HS-5 (cell line): Measurements from ENCODE around the gene CYTH3.
"Not testable (repeated sequence)": the region's sequence is repeated elsewhere in the genome, so short reads cannot be mapped to it uniquely, and the experiment has no call there.

Experiments used
- DNase-seq: peaks from one replicate; pipeline ENCODE4 v3.0.0-alpha.2; 2012; ENCODE audit warnings: low read depth

Gene CYTH3

DNA sequence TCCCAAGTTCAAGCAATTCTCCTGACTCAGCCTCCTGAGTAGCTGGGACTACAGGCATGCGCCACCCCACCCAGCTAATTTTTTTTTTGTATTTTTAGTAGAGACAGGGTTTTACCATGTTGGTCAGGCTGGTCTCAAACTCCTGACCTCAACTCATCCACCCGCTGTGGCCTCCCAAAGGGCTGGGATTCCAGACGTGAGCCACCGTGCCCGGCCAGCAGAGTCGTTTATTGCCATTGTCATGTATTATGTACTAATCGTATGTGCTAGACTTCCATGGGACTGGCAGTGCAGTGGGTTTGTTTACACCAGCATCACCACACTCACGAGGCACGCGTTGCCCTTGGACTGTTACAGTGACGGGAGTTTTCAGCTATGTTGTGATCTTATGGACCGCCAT is 120.9 kb downstream of the CYTH3 start:
- not testable (repeated sequence) for DNase-seq

DNA sequence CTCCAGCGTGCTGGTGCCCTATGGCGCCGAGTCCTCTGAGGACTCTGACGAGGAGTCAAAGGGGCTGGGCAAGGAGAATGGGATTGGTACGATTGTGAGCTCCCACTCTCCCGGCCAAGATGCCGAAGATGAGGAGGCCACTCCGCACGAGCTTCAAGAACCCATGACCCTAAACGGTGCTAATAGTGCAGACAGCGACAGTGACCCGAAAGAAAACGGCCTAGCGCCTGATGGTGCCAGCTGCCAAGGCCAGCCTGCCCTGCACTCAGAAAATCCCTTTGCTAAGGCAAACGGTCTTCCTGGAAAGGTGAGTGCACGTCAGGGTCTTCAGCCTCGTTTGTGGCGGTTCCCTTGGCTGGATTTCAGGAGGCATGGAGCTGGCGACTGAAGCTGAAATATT is 122.4 kb downstream of the CYTH3 start:
- no peak for DNase-seq

DNA sequence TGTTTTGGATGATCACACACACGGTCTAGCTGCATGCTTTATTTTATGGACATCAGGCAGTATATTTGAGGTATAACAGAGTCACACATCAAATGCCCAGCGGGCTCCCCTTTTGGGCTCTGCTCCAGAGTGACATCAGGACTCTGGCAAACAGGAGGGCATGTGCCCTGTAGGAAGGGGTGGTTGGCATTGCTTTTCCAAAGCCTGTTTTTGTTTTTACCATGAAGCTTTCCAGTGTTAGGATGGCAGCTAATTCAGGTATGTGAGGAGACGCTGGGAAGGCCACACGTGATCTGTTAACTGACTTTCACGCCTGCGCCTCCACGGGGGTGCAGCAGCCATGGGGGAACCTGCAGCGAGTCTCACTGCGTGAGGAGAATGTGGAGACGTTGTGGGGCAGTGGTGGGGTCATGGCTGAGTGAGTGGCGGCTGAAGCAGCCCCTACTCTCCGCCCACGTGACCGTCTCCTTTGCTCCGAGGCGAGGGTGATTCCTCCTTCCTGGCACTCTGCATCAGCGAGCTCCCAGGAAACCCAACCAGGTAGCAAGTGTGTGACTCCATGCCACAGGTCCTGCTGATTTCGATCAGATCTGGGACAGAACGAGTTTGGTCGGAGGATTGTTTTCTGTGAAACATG is 123.6 kb downstream of the CYTH3 start:
- no peak for DNase-seq

DNA sequence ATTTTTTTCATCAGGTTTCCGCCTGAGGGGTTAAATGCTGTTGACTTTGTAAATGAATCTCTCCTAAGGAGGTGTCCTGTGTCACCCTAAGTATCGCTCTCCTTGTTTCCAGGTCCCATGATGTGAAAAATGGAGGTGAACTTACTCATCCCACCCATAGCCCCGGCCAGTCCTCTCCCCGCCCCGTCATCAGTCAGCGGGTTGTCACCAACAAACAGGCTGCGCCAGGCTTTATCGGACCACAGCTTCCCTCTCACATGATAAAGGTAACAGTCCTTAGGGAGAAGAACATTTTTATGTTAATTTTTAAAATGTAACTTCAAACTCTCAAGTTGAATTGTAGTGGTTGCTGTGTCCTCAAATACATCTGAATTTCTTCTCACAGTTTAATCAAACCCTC is 124.8 kb downstream of the CYTH3 start:
- no peak for DNase-seq

DNA sequence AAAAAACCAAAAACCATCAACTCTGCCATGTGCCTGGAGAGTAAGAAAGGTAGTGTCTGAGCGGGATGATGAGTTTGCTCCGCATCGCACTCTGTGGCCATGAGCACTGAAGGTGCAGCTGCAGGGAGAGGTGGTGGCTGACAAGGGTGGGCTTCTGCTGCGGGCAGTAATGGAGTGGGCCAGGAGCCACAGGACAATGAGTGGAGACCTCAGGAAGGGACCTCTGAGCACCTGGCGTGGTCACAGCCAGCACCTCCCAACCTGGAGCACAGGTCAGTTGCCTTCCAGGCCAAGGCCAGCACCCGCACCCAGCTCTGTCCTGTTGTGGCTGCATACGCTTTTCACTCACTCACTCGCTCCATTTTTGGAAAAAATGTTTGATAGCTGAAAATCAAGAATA is 125.8 kb downstream of the CYTH3 start:
- no peak for DNase-seq

DNA sequence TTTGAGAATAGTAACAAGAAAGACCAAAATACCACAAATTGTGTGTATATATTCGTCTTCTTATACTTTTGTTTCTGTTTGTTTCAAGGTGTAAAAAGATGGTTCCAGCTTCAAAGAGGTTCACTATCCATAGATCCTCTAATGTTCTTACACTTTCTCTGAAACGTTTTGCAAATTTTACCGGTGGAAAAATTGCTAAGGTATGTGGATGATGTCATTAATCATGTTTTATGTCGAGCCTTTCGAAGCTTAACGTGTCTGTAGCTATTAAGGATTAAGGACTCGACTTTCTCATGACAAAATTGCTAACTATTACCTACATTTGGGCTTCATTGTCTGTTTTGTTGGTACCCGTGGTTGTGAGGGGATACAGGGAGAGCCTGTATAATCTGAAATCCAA is 128.4 kb downstream of the CYTH3 start:
- DNase-seq: no peak

DNA sequence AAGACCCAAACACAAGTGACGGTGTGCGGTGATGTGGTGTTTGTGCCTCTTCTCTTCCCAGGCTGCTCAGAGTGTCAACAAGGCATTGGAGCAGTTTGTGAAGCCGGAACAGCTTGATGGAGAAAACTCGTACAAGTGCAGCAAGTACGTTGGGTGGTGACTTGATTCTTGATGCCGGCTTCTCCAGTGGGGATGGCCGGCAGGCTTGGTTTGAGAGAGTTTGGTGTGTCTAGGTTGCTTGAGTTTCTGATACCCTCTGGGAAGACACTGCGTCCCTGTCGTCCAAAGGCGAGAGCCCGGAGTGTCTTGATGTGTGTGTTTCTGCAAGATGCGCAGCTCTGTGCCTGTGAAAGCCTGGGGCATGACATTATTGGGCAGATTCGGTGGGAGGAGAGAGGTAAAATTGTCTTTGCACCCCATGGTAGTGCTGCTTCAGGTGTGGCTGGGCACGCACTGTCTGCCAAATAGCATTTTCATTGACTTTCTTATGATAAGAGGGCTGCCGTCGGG is 129.5 kb downstream of the CYTH3 start:
- DNase-seq: no peak

DNA sequence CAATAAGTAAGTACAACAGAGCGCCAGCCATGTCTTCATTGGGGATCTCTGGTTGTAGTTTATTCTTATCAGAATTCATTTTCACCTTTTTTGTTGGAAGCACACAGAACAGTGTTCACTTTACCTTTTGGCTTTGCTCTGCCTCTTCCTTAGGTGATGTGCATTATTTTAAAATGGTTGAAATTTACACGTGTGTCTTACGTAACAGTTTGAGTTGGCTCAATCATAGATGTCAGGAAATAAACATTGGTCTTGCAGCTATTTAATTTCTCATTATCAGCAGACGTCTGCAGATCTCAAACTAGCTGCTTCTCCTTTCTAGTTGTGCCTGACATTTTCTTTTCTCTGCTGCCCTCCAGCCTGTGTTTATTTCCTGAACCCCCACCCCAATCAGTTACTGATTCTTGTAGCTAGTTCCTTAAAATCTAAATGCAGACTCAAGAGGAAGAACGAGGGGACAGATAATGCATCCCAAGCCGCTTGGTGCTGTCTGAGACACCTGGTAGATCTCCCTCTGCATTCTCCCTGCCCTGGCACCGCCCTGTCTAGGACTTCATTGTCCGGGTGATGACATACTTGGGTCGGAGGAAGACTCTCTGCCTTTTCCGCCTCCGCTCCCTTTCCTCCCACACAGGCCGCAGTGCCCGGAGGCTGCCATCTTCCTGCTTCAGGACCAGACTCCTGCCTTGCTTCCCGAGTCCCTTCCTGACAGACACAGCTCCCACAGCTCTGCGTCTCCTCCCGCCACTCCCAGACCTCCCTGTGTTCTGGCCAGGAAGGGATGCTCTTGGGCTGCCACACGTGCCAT is 133.0 kb downstream of the CYTH3 start:
- no peak for DNase-seq

DNA sequence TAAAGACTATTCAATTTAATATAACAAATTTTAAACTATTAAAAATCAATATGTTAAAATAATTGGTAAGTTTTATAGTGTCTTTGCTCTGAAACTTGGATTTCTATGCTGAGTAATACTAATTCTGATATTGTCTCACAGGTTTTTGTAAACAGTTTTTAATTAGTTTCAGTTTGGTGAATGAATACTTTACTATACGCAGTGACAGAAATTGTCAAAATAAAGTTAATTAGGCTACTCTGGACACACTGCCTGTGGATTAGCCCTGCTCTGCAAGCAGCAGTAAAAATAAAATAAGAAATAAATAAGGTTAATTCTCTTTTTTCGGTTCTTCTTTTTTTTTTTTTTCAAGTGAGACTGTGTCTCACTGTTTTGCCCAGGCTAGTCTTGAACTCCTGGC is 135.9 kb downstream of the CYTH3 start:
- DNase-seq: no peak

DNA sequence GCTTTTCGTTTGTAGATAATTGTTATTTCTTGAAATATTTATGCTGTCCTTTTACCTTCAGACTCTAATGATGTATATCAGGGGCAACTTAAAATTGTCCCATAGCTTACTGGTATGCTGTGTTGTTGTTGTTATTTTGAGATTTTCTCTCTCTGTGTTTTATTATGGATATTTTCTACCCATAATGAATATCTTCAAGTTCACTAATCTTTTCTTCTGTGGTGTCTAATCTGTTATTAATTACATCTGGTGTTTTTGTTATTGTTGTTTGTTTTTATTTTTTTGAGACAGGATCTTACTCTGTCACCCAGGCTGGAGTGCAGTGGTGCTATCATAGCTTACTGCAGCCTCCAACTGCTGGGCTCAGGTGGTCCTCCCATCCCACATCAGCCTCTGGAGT is 139.2 kb downstream of the CYTH3 start:
- no peak for DNase-seq

DNA sequence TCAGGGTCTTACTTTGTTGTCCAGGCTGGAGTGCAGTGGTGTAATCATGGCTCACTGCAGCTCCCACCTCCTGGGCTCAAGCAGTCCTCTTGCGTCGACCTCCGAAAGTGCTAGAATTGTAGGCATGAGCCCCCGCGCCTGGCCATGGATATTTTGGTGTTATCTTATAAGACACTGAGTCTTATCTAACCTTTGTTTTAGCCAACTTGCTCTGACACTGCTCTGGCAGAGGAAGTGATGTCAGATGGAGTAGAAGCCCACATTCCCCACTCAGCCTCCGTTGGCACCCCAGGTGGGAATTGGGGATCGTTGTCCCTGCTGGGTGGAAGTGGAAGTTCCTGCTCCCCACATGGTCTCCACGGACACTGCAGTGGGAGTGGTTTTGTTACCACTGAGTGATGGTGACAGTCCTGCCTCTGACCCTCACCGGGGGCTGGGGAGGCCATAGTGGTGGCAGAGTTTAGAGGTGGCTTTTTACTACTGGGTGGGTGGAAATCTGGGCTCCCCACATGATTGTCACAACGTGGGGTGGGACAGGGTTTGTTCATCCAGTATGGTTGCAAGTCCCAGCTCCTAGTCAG is 142.3 kb downstream of the CYTH3 start:
- no peak for DNase-seq

DNA sequence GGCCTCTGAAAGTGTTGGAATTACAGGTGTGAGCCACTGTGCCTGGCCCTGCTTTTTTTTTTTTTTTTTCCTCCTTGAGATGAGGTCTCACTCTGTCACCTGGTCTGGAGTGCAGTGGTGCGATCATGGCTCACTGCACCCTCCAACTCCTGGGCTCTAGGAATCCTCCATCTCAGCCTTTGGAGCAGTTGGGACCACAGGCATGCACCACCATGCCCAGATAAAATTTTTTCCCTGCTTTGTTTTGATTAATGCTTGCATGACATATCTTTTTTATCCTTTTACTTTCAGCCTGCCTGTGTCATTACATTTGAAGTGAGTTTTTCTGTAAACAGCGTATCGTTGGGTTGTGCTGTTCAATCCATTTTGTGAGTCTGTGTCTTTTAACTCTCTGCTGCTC is 144.2 kb downstream of the CYTH3 start:
- no peak for DNase-seq

DNA sequence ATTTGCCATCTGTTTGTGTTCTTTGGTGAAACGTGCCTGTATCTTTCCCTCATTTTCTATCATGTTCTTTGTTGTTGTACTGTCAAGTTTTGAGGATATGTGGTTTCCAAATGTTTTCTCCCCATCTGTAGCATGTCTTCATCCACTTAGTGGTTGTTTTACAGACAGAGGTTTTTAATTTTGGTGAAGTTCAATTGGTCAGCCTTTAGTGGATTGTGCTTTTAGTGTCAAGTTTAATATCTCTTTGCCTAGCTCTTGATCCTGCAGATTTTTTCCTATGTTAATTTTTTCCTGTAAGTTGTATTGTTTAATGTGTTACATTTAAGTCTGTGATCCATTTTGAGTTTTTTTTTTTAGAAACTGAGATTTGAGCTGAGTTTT is 145.3 kb downstream of the CYTH3 start:
- DNase-seq: no peak

DNA sequence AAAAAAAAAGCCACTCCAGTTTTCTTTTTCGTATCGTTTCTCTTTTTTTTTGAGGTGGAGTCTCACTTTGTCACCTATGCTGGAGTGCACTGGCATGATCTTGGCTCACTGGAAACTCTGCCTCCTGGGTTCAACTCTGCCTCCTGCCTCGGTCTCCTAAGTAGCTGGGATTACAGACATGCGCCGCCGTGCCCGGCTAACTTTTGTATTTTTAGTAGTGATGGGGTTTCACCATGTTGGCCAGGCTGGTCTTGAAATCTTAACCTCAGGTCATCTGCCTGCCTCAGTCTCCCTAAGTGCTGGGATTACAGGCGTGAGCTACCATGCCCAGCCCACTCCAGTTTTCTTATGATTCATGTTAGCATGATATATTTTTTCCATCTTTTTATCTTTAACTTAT is 148.6 kb downstream of the CYTH3 start:
- DNase-seq: no peak

DNA sequence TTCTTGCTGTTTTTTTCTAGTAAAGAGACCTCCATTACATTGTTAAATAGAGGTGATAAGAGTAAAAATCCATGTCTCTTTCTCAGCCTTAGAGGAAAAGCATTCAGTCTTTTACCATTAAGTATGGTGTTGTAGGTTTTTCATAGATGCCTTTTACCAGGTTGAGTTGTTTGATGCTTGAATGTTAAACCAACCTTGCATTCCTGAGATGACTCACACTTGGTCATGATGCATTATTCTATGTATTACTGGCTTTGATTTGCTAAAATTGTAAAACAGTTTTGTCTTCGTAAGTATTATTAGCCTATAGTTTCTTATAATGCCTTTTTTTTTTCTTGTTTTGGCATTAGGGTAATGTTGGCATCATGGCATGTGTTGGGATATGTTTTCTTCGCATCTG is 151.3 kb downstream of the CYTH3 start:
- DNase-seq: peak; percentile 44

DNA sequence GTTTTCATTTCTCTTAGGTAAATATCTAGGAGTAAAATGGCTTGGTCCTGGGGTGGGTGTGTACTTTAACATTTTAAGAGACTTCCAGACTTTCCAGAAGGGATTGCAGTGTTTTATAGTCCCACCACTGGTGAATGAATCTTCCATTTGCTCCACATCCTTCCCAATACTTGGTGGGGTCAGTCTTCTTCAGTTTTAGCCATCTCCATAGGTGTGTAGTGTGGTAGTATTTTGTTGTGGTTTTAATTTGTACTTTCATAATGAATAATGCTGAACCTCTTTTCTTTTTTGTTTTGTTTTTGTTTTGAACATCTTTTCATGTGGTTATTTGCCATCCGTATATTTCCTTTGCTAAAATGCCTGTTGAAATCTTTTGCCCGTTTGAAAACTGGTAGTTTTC is 154.9 kb downstream of the CYTH3 start:
- DNase-seq: no peak

DNA sequence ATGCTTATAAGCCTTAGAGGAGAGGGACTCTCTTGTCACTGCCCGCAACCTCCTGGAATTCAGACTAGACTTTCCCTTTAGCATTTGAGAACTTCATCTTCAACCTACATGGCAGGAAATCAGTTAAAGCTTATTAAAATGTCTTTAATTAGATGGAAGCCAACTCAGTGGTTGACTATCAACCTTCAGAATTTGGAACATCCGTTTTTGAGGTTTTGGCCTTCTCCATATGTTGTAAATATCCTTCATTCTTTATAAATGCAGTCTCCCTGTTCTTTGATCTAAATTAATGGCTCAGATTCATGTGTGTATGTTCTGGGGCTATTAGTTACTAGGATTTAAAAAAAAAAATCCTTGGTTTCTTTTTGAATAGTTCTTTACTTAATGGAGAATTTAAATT is 156.2 kb downstream of the CYTH3 start:
- no peak for DNase-seq
